H1 (cell line): ENCODE data around the gene PCBP4. TPM values are rescaled to one million over a fixed set of nuclear protein-coding genes. Genes with fewer than 3 reads are reported as not detected.

ENCODE experiments used
- GABPA ChIP-seq: IDR thresholded peaks from 2 replicates; pipeline ENCODE4 v1.6.1; 2011; ENCODE audit warnings: mild to moderate bottlenecking, low read length, moderate library complexity, borderline replicate concordance; ENCODE audit not compliant: insufficient read depth
- GTF2F1 ChIP-seq: IDR thresholded peaks from 2 replicates; pipeline ENCODE4 v1.6.1; 2012; ENCODE audit warnings: low read depth, low read length, improper control_type of control experiment, borderline replicate concordance
- HDAC6 ChIP-seq: IDR thresholded peaks from one replicate; pipeline ENCODE4 v1.7.1; 2012; ENCODE audit warnings: low read depth, mild to moderate bottlenecking, inconsistent platforms, low read length, moderate library complexity
- KDM4A ChIP-seq: IDR thresholded peaks from one replicate; pipeline ENCODE4 v1.7.1; 2012; ENCODE audit warnings: low read depth, mild to moderate bottlenecking, moderate library complexity, low read length, inconsistent platforms; ENCODE audit not compliant: severe bottlenecking
- MAX ChIP-seq: IDR thresholded peaks from 2 replicates; pipeline ENCODE4 v1.6.1; 2012; ENCODE audit warnings: inconsistent platforms
- RAD21 ChIP-seq, 2 experiments: IDR thresholded peaks in 1 of 2; conservative IDR thresholded peaks in 1 of 2; 2 replicates each; pipeline ENCODE4 v1.6.1; 2011; ENCODE audit warnings: low read depth in 2 of 2, low read length in 2 of 2, improper control_type of control experiment in 1 of 2, inconsistent platforms in 1 of 2, mild to moderate bottlenecking in 1 of 2, moderate library complexity in 1 of 2
- polyA plus RNA-seq, 7 experiments: library from polyadenylated mRNA; depleted of rRNA in 3 of 7; stranded (reverse) in 5 of 7; unstranded in 2 of 7; fragments of >200 nt in 5 of 7; fragments of 200-250 nt in 2 of 7; gene quantifications; 1 replicate in 5 of 7; 2 replicates in 1 of 7; 4 replicates in 1 of 7; pipeline versions ENCODE4 v1.2.1 to v1.2.3, GENCODE V29; 2011 to 2013; ENCODE audit warnings: missing spikeins in 2 of 7, mixed read lengths in 2 of 7
- total RNA-seq: library from RNA; stranded (reverse); fragmentation: NEBNext Ultra II Directional; extraction: Animal tissue kit (Norgen Biotek cat#: 25700); gene quantifications from 2 replicates; pipeline ENCODE4 v1.2.1, GENCODE V29; 2021

The PCBP4 gene
- total and polyA plus RNA-seq, 2 of the 8 experiments (the other 6 are each of a cell fraction or from before 2014, with no cell fraction given) = 16.4 to 34.1 TPM

- no peak for TF ChIP-seq GABPA
- no peak for TF ChIP-seq GTF2F1
- TF ChIP-seq HDAC6 = no peak
- no peak for TF ChIP-seq KDM4A
- no peak for TF ChIP-seq MAX
- no peak for TF ChIP-seq RAD21 (IDR thresholded peaks at IDR 0.05 in 1 of 2, conservative IDR thresholded peaks at IDR 0.05 in 1 of 2; ENCODE audit: low read depth in 2 of 2, low read length in 2 of 2)
- TF ChIP-seq, all 59 proteins: peak for 0
Observed at GRCh38 chr3:51961602-51962569, 5.4 kb downstream of the PCBP4 start (continued).
